ENCODE results near the gene CPTP. TPM values are rescaled to one million over a fixed set of nuclear protein-coding genes. Genes with fewer than 3 reads are reported as not detected.

Gene CPTP
- total and polyA plus RNA-seq, 2 of the 13 experiments (the other 11 are each of a cell fraction or from before 2014, with no cell fraction given): 5.5 to 9.3 TPM

DNA sequence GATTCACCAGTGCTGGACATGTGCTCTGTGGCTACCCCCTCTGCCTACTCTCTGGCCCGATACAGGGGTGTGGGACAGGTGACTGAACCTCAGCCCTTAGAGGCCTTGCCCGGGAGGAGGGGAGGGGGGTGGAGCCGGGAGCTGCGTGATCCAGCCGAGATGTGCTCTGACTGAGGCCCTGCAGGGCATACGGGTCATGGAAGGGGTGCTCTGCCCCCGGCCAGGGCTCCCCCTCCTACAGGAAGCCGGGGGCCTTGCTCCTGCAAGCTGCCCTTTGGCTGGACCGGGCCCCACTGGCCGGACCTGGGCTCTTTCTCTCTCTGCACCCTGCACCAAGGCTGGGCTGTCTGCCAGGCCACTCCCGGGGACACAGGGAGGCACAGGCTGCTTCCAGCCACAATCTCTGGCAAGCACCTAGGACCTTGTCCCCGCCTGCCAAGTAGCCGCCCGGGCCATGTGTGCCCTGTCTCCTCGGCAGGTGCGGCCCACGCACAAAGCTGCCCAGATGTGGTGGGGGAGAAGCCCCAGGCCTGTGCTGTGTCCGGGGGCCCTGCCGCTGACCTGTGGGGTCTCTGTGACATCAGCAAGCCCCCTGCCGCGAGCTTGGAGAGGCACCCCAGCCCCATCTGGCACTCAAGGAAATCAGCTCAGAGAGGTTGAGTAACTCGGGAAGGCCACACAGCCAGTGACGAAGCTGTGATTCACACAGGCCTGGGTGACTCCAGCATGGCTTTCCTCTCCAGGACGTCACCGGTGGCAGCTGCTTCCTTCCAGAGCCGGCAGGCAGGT, 42.9 kb upstream of the CPTP start (continued):
- TF ChIP-seq, protein P1, sequence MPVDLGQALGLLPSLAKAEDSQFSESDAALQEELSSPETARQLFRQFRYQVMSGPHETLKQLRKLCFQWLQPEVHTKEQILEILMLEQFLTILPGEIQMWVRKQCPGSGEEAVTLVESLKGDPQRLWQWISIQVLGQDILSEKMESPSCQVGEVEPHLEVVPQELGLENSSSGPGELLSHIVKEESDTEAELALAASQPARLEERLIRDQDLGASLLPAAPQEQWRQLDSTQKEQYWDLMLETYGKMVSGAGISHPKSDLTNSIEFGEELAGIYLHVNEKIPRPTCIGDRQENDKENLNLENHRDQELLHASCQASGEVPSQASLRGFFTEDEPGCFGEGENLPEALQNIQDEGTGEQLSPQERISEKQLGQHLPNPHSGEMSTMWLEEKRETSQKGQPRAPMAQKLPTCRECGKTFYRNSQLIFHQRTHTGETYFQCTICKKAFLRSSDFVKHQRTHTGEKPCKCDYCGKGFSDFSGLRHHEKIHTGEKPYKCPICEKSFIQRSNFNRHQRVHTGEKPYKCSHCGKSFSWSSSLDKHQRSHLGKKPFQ (CRISPR knock-in tag; IDR thresholded peaks at IDR 0.05; ENCODE audit: insufficient replicate concordance): no peak
- TF ChIP-seq DPF2 (CRISPR knock-in tag; IDR thresholded peaks at IDR 0.05; ENCODE audit: borderline replicate concordance, low read depth) (peak; percentile 69), FUBP1 (CRISPR knock-in tag; IDR thresholded peaks at IDR 0.05; ENCODE audit: borderline replicate concordance) (0 out of 2 replicates have a peak, but pooled peaks have one; percentile 34), ZNF562 (CRISPR knock-in tag; IDR thresholded peaks at IDR 0.05; ENCODE audit: borderline replicate concordance) (no peak), EHMT2 (IDR thresholded peaks at IDR 0.05; ENCODE audit: borderline replicate concordance, low read depth, low read length) (no peak), ZNF878 (CRISPR knock-in tag; IDR thresholded peaks at IDR 0.05) (no peak), ZNF598 (CRISPR knock-in tag; IDR thresholded peaks at IDR 0.05; ENCODE audit: borderline replicate concordance) (no peak), ZNF136 (CRISPR knock-in tag; IDR thresholded peaks at IDR 0.05; ENCODE audit: low read depth) (peak; percentile 90; the same call in 1 of the 2 replicates), REL (CRISPR knock-in tag; conservative IDR thresholded peaks at IDR 0.05) (no peak), ZNF17 (CRISPR knock-in tag; IDR thresholded peaks at IDR 0.05) (no peak), HNF4A (CRISPR knock-in tag; IDR thresholded peaks at IDR 0.05) (peak; percentile 89), SOX5 (CRISPR knock-in tag; IDR thresholded peaks at IDR 0.05; ENCODE audit: borderline replicate concordance) (peak; percentile 11; the same call in 1 of the 2 replicates), PLRG1 (conservative IDR thresholded peaks at IDR 0.05) (no peak), HOXA3 (CRISPR knock-in tag; IDR thresholded peaks at IDR 0.05) (no peak), NFE2L2 (IDR thresholded peaks at IDR 0.05; ENCODE audit: low read length) (no peak), ZKSCAN5 (CRISPR knock-in tag; IDR thresholded peaks at IDR 0.05) (no peak), ZNF382 (CRISPR knock-in tag; IDR thresholded peaks at IDR 0.05; ENCODE audit: borderline replicate concordance) (no peak), ZFX (CRISPR knock-in tag; IDR thresholded peaks at IDR 0.05; ENCODE audit: low read depth) (peak; percentile 83), ZSCAN22 (CRISPR knock-in tag; IDR thresholded peaks at IDR 0.05) (no peak), SIX1 (CRISPR knock-in tag; IDR thresholded peaks at IDR 0.05; ENCODE audit: borderline replicate concordance) (no peak), TERF1 (CRISPR knock-in tag; IDR thresholded peaks at IDR 0.05) (no peak), POGZ (CRISPR knock-in tag; IDR thresholded peaks at IDR 0.05) (no peak)
- TF ChIP-seq, protein P2, sequence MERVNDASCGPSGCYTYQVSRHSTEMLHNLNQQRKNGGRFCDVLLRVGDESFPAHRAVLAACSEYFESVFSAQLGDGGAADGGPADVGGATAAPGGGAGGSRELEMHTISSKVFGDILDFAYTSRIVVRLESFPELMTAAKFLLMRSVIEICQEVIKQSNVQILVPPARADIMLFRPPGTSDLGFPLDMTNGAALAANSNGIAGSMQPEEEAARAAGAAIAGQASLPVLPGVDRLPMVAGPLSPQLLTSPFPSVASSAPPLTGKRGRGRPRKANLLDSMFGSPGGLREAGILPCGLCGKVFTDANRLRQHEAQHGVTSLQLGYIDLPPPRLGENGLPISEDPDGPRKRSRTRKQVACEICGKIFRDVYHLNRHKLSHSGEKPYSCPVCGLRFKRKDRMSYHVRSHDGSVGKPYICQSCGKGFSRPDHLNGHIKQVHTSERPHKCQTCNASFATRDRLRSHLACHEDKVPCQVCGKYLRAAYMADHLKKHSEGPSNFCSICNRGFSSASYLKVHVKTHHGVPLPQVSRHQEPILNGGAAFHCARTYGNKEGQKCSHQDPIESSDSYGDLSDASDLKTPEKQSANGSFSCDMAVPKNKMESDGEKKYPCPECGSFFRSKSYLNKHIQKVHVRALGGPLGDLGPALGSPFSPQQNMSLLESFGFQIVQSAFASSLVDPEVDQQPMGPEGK (CRISPR knock-in tag; IDR thresholded peaks at IDR 0.05): peak; percentile 94
